NCI-H2227 (cell line): ENCODE data around the gene SPA17.
A peak's percentile ranks its signal among the peaks of the same experiment; 100 is the strongest.

Experiments
- DNase-seq: peaks from one replicate; lab custom pipeline; 2025; ENCODE audit not compliant: unreplicated experiment; lab: John Stamatoyannopoulos, UW

SPA17 gene

GRCh38 chr11:124661553-124661952 is 12.2 kb upstream of the SPA17 start:
- DNase-seq, result no peak

DNA sequence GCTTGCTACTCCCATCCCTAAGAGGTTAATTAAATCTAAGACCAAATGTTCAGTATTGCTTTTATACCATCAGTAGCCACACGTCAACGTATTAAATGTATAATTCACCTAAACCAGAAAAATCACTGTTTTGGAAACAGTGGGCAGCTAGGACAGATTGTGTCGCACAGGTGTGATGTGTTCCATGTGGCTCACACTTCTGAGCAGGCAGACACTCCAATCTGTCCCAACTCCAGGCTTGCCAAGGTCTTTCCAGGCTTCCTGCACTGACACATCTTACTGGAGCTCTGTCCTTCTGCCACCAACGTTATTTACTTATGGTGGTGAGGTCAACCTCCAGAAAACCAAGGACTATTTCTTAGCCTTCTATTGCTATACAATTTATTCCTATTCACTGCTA is 11.6 kb upstream of the SPA17 start:
- DNase-seq, result no peak

DNA sequence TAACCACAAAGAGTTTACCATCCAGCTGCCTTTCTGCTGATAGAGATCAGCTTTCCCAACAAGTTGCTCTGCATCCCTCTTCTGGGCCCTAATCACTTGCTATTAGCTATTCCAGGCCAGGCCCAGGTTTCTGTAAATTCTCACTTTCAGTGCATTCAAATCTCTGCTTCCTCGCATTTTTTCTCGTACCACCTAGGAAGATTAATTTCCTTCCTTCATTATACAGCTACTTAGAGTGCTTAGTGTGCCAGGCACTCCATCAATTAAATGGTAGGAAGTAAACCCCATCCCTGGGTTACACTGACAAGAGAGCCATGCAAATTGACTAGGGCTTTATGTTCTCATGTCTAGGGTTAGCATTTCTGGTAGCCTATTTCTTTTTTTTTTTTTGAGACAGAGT is 9.8 kb upstream of the SPA17 start:
- DNase-seq, result no peak

GRCh38 chr11:124667601-124668000 is 6.1 kb upstream of the SPA17 start:
- no peak for DNase-seq

DNA sequence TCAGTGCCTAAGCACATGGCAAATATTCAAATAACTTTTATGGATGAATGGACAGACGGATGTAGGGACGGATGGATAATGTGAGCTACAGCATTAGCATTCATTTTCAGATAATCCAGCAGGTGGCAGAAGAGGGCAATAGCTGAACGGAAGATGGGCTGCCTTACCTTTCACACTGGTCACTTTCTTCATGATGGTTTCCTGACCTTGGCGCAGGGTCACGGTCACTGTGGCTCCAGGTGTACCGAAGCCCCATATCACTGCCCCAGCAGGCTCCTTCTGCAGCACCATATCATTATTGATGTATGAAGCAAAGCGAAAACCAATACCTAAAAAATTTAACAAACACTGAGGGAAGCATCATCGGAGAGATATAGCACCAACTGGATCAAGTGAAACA is 4.5 kb upstream of the SPA17 start:
- peak; percentile 29 for DNase-seq

GRCh38 chr11:124670732-124671131 is 3.0 kb upstream of the SPA17 start:
- peak; percentile 43 for DNase-seq

DNA sequence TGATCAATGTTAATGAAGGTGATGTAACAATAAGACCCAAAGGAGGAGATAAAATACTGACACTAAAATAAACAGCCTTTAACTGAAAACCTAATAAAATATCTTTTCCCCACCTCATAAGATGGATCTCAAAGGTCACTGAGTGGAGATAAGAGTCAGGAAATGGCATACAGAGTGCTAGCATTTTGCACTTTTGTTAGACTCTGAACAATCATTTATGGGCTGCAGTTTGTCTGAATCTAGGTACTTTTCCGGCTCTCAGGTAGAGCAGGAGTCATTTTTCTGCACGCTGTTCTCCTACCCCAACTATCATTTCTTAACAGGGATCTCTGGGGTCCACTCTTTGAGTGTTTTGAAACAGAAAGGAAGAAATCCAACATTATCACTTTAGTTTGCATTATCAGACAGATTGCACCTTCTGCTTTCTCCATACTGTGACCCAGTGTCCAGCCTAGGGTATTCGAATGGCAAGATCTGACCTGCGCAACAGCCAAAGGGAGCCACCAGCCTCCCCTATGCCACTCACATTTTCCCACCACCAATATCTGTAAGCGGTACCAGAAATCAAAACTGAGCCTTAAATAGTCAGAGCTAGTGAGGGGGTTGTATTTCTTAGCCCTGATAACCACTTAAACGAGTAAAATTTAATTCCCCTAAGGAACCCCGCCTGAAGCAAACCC is 1.0 kb upstream of the SPA17 start:
- no peak for DNase-seq

- no peak for DNase-seq
Measured at GRCh38 chr11:124674168-124674517, 439 bp downstream of the SPA17 start.

- peak; percentile 19 for DNase-seq
Measured at GRCh38 chr11:124674571-124674970, 867 bp downstream of the SPA17 start.

- DNase-seq, result no peak
Measured at GRCh38 chr11:124676386-124676785, 2.7 kb downstream of the SPA17 start.

- no peak for DNase-seq
Measured at GRCh38 chr11:124678416-124678815, 4.7 kb downstream of the SPA17 start.

DNA sequence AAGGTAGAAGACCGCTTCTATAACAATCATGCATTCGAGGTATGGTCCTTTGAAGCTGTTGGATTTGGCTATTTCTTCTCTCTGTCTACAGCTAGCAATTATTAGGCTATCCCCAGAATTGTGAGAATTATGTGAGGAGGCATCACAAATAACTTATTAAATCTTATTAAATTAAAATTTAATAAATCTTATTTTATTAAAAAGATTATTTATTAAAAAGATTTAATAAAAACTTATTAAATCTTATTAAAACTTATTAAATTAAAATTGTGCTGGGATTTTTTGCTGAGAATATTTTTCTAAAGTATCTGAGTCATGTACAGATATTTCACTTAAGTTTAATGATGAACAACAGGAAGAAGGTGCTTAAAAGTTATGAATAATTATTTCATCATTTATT is 7.7 kb downstream of the SPA17 start:
- DNase-seq, result no peak

DNA sequence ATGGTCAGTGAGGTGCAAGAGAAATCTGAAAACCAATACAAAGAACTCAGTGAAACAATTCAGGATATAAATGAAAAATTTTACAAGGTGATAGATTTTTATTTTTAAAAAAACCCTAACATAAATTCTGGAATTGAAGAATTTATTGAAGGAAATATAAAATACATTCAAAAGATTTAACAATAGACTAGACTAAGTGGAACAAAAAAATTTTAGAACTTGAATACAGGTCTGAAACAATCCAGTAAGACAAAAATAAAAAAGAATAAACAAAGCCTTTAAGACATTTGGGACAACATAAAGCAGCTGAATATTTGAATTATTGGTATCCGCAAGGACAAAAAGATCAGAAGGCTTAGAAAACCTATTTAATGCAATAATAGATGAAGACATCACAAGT is 8.7 kb downstream of the SPA17 start:
- peak; percentile 1 for DNase-seq

DNA sequence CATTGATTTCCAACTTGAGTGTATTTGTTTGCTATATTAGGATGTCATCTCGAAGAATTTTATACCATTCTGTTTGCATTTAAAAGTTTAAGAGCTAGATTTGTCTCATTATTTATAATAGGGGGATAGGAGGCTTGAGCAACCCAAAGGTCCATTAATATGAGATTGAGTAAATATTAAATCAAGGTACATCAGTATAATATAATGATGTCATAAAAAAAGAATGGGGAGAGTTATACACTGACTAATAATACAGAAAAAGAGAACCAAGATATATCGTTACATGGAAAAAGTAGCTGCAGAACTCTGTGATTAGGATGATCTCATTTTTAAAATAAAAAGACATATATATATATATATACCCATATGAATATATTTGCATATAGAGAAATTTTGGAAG is 19.4 kb downstream of the SPA17 start:
- no peak for DNase-seq

DNA sequence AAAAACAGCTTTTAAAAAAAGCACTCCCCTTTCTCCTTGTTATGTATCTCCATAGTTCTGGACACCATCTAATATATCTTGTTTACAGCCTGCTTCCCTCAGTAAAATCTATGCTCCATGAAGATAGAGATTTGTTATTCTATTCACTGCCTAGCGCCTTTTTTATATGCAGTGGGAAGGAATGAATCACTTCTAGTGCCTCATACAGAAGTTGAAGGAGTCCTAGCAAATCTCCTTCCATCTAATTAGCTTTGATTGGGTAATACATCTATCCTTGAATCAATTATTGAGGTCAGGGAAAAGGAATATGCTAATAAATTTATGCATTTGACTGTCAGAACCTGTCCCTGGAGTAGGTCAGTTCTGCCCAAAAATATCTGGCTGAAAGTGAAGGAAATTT is 25.8 kb downstream of the SPA17 start:
- no peak for DNase-seq

DNA sequence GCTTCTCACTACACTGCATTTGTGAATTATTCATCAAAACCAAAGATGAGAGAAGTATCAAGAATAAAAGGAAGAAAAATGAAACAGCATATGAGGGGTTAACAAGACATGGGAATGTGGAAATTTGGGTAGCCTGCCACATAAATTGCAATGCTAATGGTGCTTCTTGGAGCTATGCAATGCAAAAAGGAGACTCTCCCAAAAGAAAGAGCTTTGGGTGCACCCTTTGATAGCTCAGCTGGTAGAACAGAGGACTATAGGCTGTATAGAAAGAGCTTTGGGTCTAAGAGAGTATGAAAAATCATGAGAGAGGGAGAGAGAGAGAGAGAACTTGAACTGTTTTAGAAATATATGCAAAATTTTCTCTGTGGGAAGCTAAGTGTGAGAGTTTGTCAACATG is 26.3 kb downstream of the SPA17 start:
- no peak for DNase-seq

GRCh38 chr11:124707829-124708228 is 34.1 kb downstream of the SPA17 start:
- DNase-seq, result no peak

DNA sequence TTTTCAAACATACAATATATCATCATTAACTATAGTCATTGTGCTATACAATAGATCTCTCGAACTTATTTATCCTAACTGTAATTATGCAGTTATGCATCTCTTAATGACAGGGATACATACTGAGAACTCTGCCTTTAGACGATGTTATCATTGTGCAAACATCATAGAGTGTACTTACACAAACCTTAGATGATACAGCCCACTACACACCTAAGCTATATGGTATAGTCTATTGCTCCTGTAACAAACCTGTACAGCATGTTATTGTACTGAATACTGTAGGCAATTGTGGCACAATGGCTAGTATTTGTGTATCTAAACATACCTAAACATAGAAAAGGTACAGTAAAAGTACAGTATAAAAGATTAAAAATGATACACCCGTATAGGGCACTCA is 38.7 kb downstream of the SPA17 start:
- no peak for DNase-seq

DNA sequence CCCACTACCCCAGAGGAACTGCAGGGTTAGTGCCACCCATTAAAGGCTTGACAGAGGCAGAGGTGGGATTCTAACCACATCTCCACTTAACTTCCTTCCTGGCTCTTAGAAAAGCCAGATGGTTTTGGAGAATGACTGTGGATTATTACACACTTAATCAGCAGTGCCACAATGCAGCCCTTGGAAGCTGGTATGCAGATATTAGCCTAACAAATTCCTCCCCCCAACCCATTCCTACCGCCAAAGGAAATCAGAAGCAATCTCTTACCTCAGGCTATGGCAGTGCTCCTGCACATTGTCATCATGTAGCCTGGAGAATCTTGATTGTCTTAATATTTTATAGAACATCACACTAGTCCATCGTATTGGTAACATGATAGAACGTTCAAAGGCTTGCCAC is 42.9 kb downstream of the SPA17 start:
- no peak for DNase-seq

- DNase-seq, result no peak
Measured at GRCh38 chr11:124717421-124717785, 43.7 kb downstream of the SPA17 start.

DNA sequence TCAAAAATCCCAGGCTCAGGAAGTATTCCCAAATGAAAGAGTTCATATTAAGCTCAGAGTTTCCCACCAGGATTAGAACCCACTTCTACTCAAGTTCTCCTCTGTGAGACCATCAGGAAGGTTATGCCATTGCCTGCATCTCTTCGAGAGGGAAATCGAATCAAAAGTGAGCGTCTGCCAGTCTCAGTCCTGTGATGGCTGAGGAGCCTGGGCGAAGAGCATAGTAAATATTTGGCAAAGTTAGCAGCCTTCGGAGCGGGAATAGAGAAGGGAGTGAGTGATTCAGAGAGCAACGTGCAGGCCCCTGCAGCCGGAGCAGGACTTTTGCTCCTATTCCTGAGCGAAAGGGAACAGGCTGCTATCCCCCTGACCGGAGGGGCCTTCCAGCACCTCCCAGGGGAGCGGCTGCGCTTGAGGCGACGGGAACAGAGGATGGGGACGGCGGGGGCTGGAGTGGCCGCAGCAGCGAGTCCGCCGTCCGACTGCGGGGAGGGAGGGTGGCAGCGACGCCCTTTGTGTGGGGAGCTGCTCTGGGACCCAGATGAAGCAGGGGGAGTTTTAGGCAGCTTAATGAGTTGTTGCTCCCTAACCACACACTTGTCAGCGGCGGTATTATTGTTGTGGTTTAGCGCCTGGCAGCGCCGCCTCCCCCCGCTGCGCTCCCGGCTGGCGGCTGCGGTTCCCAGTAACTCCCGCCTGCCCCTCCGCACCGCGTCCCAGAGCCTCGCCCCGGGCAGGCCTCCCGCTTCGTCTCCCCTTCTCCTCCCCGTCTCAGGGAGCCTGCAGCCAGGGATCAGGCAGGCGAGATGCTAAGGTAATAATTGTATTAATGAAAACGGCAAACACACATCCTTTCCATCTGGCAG is 44.3 kb downstream of the SPA17 start:
- peak; percentile 17 for DNase-seq

DNA sequence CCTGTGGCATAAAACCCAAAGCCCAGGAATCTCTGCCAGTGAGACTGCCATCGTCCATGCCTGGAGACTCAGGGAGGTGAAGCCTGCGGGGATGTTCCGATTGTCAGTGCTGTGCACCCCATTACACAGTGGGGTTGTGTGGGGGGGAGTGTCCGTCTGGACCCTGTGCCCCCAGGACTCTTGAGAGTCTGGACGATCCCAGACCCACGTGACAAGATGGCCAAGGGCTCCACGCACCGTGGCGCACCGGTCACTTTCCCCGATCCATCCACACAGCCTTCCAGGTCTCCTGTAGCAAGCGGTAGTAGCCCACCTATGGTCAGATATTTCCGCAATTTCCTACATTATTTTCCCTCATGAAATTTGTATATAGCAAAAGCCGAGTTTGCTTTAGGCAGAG is 45.1 kb downstream of the SPA17 start:
- DNase-seq, result no peak

- no peak for DNase-seq
Measured at GRCh38 chr11:124719534-124719933, 45.8 kb downstream of the SPA17 start.
